GM12878 (cell line): ENCODE data around the gene STAT5B. TPM values are rescaled to one million over a fixed set of nuclear protein-coding genes. Genes with fewer than 3 reads are reported as not detected.
"Not testable (repeated sequence)": the region's sequence is repeated elsewhere in the genome, so short reads cannot be mapped to it uniquely, and the experiment has no call there.

Experiments
- ATAC-seq: fragments of 200-7000 bp; cut with Tn5 transposase; 3 replicates; pipeline ENCODE4 v1.9.1; 2020; ENCODE audit warnings: mild to moderate bottlenecking, moderate library complexity
- BruUV-seq: library from RNA; stranded (reverse); fragments of 400-500 nt; replicated peaks from 2 replicates; lab custom pipeline; 2021; lab: Mats Ljungman, UMichigan
- CTCF ChIA-PET: fragments of 300-600 bp; sonication (Branson Sonifier 250); formaldehyde crosslinking; extraction: SDS; loops from one replicate; lab custom pipeline; 2021; ENCODE audit warnings: inconsistent platforms; lab: Yijun Ruan, JAX
- POLR2A ChIA-PET: fragments of 350-600 bp; formaldehyde crosslinking; extraction: SDS; loops from one replicate; lab custom pipeline; 2021; ENCODE audit warnings: inconsistent platforms; lab: Charles Lee
- RAD21 ChIA-PET: fragments of 300-600 bp; sonication (Branson Sonifier 250); formaldehyde crosslinking; loops from one replicate; lab custom pipeline; 2023; ENCODE audit warnings: antibody characterized with exemption; ENCODE audit not compliant: unreplicated experiment; lab: Charles Lee
- SMC1A ChIA-PET: fragments of 300-600 bp; sonication (Branson Sonifier 250); formaldehyde crosslinking; loops from one replicate; lab custom pipeline; 2023; ENCODE audit not compliant: unreplicated experiment, uncharacterized antibody; lab: Charles Lee
- DNase-seq: peaks from one replicate; pipeline ENCODE4 v3.0.0-alpha.2; 2011; ENCODE audit warnings: low read depth, low spot score
- FAIRE-seq: peaks from 3 replicates; lab custom pipeline; 2011; peaks lifted over from hg19 to GRCh38; lab: Jason Lieb, UNC
- H2AFZ ChIP-seq: 2 replicates; pipeline ENCODE4 v1.6.0; 2011; ENCODE audit warnings: low read depth, low read length, control low read depth; ENCODE audit not compliant: control insufficient read depth
- H3K27ac ChIP-seq: 2 replicates; pipeline ENCODE4 v1.5.1; 2011; ENCODE audit warnings: control low read depth; ENCODE audit not compliant: control insufficient read depth, insufficient read depth
- H3K27me3 ChIP-seq, 2 experiments: replicated peaks in 1 of 2; 2 replicates each; pipeline versions ENCODE4 v1.6.0 to v1.6.1; 2011; ENCODE audit warnings: low read length in 1 of 2; ENCODE audit not compliant: control insufficient read depth in 2 of 2, insufficient read depth in 2 of 2
- H3K36me3 ChIP-seq, 2 experiments: 2 replicates each; pipeline ENCODE4 v1.5.1; 2011; ENCODE audit warnings: low read length in 1 of 2; ENCODE audit not compliant: control insufficient read depth in 2 of 2, insufficient read depth in 2 of 2
- H3K4me1 ChIP-seq: 2 replicates; pipeline ENCODE4 v1.6.1; 2011; ENCODE audit warnings: mild to moderate bottlenecking, low read length, moderate library complexity, mixed read lengths; ENCODE audit not compliant: control insufficient read depth, insufficient read depth
- H3K4me2 ChIP-seq: 2 replicates; pipeline ENCODE4 v1.6.0; 2011; ENCODE audit warnings: control low read depth; ENCODE audit not compliant: control insufficient read depth, insufficient read depth
- H3K4me3 ChIP-seq: fragments of 200-600 bp; sonication (generic); 2 replicates; pipeline ENCODE4 v1.5.1; 2016
- H3K79me2 ChIP-seq: 2 replicates; pipeline ENCODE4 v1.6.0; 2011; ENCODE audit warnings: low read length; ENCODE audit not compliant: control insufficient read depth, insufficient read depth
- H3K9ac ChIP-seq: 2 replicates; pipeline ENCODE4 v1.8.0; 2011; ENCODE audit warnings: low read length, control low read depth, mixed read lengths; ENCODE audit not compliant: control insufficient read depth, insufficient read depth
- H3K9me3 ChIP-seq: replicated peaks from 3 replicates; pipeline ENCODE4 v1.5.1; 2011; ENCODE audit warnings: mild to moderate bottlenecking, low read length; ENCODE audit not compliant: control insufficient read depth, insufficient read depth
- H4K20me1 ChIP-seq: 2 replicates; pipeline ENCODE4 v1.6.0; 2011; ENCODE audit not compliant: control insufficient read depth, insufficient read depth
- FOS ChIP-seq: IDR thresholded peaks from 3 replicates; pipeline ENCODE4 v1.6.1; 2011; ENCODE audit warnings: borderline replicate concordance; ENCODE audit not compliant: insufficient read length; ENCODE audit errors: extremely low read depth
- IRF5 ChIP-seq: fragments of 450-650 bp; IDR thresholded peaks from 2 replicates; pipeline ENCODE4 v1.6.1; 2017; ENCODE audit warnings: borderline replicate concordance
- MYC ChIP-seq: IDR thresholded peaks from 2 replicates; pipeline ENCODE4 v1.6.1; 2011; ENCODE audit warnings: mild to moderate bottlenecking, low read length, moderate library complexity, inconsistent platforms; ENCODE audit not compliant: insufficient read depth, insufficient replicate concordance, insufficient read length, severe bottlenecking
- POU2F2 ChIP-seq: IDR thresholded peaks from 3 replicates; pipeline ENCODE4 v1.6.1; 2011; ENCODE audit warnings: low read depth, mild to moderate bottlenecking, low read length, borderline replicate concordance
- RELA ChIP-seq: fragments of 450-650 bp; IDR thresholded peaks from 2 replicates; pipeline ENCODE4 v1.8.0; 2014; ENCODE audit warnings: borderline replicate concordance; ENCODE audit not compliant: partially characterized antibody
- SKIL ChIP-seq: fragments of 450-650 bp; IDR thresholded peaks from 2 replicates; pipeline ENCODE4 v1.6.1; 2017; ENCODE audit warnings: mild to moderate bottlenecking, low read depth, inconsistent platforms; ENCODE audit not compliant: poor library complexity, severe bottlenecking
- SREBF1 ChIP-seq: IDR thresholded peaks from 2 replicates; pipeline ENCODE4 v1.6.1; 2012; ENCODE audit warnings: mild to moderate bottlenecking, low read length
- TCF3 ChIP-seq: IDR thresholded peaks from 2 replicates; pipeline ENCODE4 v1.6.1; 2012; ENCODE audit warnings: low read depth, mild to moderate bottlenecking, low read length, borderline replicate concordance; ENCODE audit not compliant: insufficient read depth
- ZZZ3 ChIP-seq: IDR thresholded peaks from 2 replicates; pipeline ENCODE4 v1.6.1; 2011; ENCODE audit warnings: low read depth; ENCODE audit not compliant: control insufficient read depth, insufficient read length
- WGBS: methylation state at CpG from one replicate; pipeline ENCODE4 v1.1.6; 2016; ENCODE audit warnings: low lambda C conversion rate; ENCODE audit not compliant: insufficient replicate concordance, insufficient coverage; ENCODE audit errors: missing lambda C conversion rate; 5-methylcytosine and 5-hydroxymethylcytosine counted together
- in situ Hi-C: fragments of 300-500 bp; cut with MboI; formaldehyde crosslinking; loops from 9 replicates; pipeline ENCODE4 v1.14.3; 2018; ENCODE audit warnings: mixed read lengths
- intact Hi-C: fragments of 100-400 bp; cut with micrococcal nuclease; formaldehyde crosslinking; loops from one replicate; pipeline ENCODE4 v1.14.2; 2022; ENCODE audit not compliant: unreplicated experiment
- polyA plus RNA-seq, 11 experiments: library from polyadenylated mRNA; depleted of rRNA in 4 of 11; unstranded in 6 of 11; stranded (reverse) in 5 of 11; fragments of >200 nt; fragmentation: Nextera tagmentation in 4 of 11; fragmentation: Illumina TruSeq in 1 of 11; extraction: Ambion mirVana in 4 of 11; extraction: Trizol in 1 of 11; gene quantifications; 1 replicate in 1 of 11; 2 replicates in 10 of 11; pipeline versions ENCODE4 v1.2.1 to v1.2.3, GENCODE V29; 2011 to 2016; ENCODE audit warnings: inconsistent platforms in 2 of 11, missing spikeins in 2 of 11, low read depth in 1 of 11
- total RNA-seq, 4 experiments: library from RNA; depleted of rRNA in 3 of 4; stranded (reverse); fragments of >200 nt in 3 of 4; fragmentation: Illumina TruSeq in 1 of 4; extraction: Trizol in 1 of 4; gene quantifications; 2 replicates each; pipeline versions ENCODE4 v1.2.1 to v1.2.3, GENCODE V29; 2013 to 2021
- TF ChIP-seq, protein P1 (sequence below): fragments of 450-650 bp; IDR thresholded peaks from 2 replicates; pipeline ENCODE4 v1.6.1; 2017; ENCODE audit warnings: mild to moderate bottlenecking

The STAT5B gene
- total and polyA plus RNA-seq, 10 of the 15 experiments (the other 5 are each of a cell fraction or from before 2014, with no cell fraction given): 11.0 to 69.6 (median 46.7) TPM

- 100% methylated on average over 2 of the region's 17 CpGs for WGBS
- H3K27me3 ChIP-seq, BruUV-seq, ATAC-seq, H3K9ac ChIP-seq, H3K4me3 ChIP-seq, POLR2A ChIA-PET, FAIRE-seq, H3K9me3 ChIP-seq, H3K4me2 ChIP-seq, CTCF ChIA-PET, in situ Hi-C loops, H2AFZ ChIP-seq, intact Hi-C loops, H3K4me1 ChIP-seq, RAD21 ChIA-PET, H3K27ac ChIP-seq, DNase-seq, H3K79me2 ChIP-seq, SMC1A ChIA-PET, H4K20me1 ChIP-seq: not testable (repeated sequence)
- peaks cover 9 to 24% of the 10 kb centered on the region in 2 experiments for H3K36me3 ChIP-seq
Observed at GRCh38 chr17:42219280-42219679, 56.9 kb downstream of the STAT5B start.

DNA sequence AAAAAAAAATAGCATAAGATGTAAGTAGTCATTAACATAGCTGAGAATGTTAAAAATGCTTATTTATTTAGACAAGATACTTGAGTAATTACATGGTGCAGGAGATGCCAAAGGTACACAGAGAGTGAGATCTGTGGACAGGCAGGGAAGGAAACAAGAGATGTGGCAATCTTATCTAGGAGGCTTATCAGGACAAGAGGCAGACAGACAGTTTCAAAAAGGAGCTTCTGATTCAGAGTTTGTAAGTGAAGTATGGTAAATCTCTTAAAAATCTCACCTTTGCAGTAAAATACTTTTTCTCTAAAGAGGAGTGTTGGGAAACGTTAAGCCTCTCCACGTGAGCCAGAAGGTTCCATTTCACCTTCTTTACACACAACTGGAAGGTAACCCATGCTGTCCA lies 62.0 kb downstream of the STAT5B start:
- peaks cover 6 to 27% of the 10 kb centered on the region in 2 experiments; a peak in 3 of 4 replicates for H3K36me3 ChIP-seq
- no peak overlapping the region for H2AFZ ChIP-seq
- no peaks in the 10 kb centered on the region for H3K9me3 ChIP-seq
- no peak overlapping the region for H3K27ac ChIP-seq
- H3K4me2 ChIP-seq: no peak overlapping the region
- H3K79me2 ChIP-seq: no peaks in the 10 kb centered on the region
- H3K27me3 ChIP-seq: no peaks in the 10 kb centered on the region
- RAD21 ChIA-PET: no interaction called here
- no peak overlapping the region for H3K9ac ChIP-seq
- in situ Hi-C loops (no loop called here), intact Hi-C loops (no loop called here)
- WGBS: 94% methylated on average over 2 of the region's 2 CpGs
- DNase-seq: no peak
- H3K4me3 ChIP-seq: no peak overlapping the region
- BruUV-seq: no TSS peak
- no peak for FAIRE-seq
- SMC1A ChIA-PET: interaction anchor here (0.5 kb wide), 1 partner anchor 320 kb away, joined by 3 read pairs; no protein-coding TSS in a partner anchor
- H4K20me1 ChIP-seq: no peaks in the 10 kb centered on the region
- no peaks in the 10 kb centered on the region for H3K4me1 ChIP-seq
- no peak for ATAC-seq
- CTCF ChIA-PET: interaction anchor here (0.6 to 2.1 kb wide), 3 partner anchors 8 to 189 kb away, joined by 3 to 11 read pairs (median 3); no protein-coding TSS in a partner anchor
- POLR2A ChIA-PET: interaction anchor here (0.6 to 1.5 kb wide), 3 partner anchors 8 to 75 kb away, joined by 3 to 5 read pairs (median 3); no protein-coding TSS in a partner anchor
- TF ChIP-seq RELA (no peak), ZZZ3 (no peak), IRF5 (no peak), POU2F2 (no peak), TCF3 (no peak), SREBF1 (no peak), SKIL (no peak), MYC (no peak), FOS (no peak)
- TF ChIP-seq, protein P1, sequence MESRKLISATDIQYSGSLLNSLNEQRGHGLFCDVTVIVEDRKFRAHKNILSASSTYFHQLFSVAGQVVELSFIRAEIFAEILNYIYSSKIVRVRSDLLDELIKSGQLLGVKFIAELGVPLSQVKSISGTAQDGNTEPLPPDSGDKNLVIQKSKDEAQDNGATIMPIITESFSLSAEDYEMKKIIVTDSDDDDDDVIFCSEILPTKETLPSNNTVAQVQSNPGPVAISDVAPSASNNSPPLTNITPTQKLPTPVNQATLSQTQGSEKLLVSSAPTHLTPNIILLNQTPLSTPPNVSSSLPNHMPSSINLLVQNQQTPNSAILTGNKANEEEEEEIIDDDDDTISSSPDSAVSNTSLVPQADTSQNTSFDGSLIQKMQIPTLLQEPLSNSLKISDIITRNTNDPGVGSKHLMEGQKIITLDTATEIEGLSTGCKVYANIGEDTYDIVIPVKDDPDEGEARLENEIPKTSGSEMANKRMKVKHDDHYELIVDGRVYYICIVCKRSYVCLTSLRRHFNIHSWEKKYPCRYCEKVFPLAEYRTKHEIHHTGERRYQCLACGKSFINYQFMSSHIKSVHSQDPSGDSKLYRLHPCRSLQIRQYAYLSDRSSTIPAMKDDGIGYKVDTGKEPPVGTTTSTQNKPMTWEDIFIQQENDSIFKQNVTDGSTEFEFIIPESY: no peak
